ENCODE data around the gene ARPC5.

Gene ARPC5

DNA sequence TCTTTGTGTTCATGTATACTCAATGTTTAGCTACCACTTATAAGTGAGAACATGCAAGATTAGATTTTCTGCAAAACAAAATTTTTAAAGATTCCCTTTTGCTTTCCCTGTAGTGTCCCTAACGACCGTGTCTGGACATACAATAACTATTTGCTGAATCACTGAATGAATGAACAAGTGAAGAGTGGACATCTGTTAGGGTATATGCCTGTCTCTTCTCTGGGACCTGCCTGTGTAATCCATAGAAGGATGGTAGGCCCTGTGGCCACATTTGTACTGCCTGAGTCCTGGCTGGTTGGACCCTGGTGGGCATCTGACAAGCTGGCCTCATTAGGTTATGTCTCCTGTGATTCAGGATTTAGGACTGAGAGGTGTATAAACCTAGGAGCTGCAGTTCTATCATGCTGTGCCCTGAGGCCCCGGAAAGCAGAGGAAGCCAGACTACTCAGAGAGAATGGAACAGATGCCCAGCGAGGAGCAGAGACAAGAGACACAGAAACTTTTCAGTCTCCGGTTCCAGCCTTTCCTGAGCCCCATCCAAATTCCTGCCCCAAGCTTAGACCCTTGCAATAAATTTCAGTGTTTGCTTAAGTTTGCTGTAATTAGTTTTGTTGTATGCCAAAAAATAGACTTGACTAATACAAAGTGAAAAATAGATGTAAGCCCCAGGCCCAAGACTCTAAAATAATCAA lies 37.8 kb downstream of the ARPC5 start:
- no peak for DNase-seq (ENCODE audit: low read depth)
- TF ChIP-seq, protein P1, sequence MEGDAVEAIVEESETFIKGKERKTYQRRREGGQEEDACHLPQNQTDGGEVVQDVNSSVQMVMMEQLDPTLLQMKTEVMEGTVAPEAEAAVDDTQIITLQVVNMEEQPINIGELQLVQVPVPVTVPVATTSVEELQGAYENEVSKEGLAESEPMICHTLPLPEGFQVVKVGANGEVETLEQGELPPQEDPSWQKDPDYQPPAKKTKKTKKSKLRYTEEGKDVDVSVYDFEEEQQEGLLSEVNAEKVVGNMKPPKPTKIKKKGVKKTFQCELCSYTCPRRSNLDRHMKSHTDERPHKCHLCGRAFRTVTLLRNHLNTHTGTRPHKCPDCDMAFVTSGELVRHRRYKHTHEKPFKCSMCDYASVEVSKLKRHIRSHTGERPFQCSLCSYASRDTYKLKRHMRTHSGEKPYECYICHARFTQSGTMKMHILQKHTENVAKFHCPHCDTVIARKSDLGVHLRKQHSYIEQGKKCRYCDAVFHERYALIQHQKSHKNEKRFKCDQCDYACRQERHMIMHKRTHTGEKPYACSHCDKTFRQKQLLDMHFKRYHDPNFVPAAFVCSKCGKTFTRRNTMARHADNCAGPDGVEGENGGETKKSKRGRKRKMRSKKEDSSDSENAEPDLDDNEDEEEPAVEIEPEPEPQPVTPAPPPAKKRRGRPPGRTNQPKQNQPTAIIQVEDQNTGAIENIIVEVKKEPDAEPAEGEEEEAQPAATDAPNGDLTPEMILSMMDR (IDR thresholded peaks at IDR 0.05; ENCODE audit: low read depth, low read length, missing control alignments) = no peak
- H3K4me3 ChIP-seq (ENCODE audit: low read depth, low read length) = no peak overlapping the region

DNA sequence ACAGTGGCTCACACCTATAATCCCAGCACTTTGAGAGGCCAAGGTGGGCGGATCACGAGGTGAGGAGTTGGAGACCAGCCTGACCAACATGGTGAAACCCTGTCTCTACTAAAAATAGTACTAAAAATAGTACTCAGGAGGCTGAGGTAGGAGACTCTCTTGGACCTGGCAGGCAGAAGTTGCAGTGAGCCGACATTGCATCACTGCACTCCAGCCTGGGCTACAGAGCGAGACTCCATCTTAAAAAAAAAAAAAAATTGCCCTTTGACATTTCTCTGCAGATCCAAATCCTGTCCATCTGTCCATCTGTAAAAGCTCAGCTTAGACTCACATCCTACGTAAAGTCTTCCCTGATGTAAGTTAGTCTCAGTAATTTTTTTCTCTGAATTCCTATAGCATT lies 39.1 kb downstream of the ARPC5 start:
- no peak overlapping the region for H3K4me3 ChIP-seq (ENCODE audit: low read depth, low read length)
- no peak for DNase-seq (ENCODE audit: low read depth)
- TF ChIP-seq, protein P1 (IDR thresholded peaks at IDR 0.05; ENCODE audit: low read depth, low read length, missing control alignments) = no peak

DNA sequence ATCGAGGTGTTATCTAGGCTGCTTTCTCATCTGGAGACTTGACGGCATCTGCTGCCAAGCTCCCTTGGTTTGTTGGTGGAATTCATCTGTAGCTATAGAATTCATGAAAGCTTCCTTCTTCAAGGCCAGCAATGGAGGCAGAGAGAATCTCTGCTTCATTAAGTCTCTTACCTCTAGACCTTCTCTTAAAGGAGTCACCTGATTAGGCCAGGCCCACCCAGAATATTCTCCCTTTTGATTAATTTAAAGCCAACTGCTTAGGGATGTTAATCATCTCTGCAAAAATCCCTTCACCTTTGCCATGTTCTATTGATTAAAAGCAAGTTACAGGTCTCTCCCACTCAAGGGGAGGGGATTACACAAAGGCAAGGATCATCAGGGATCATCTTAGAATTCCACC lies 40.0 kb downstream of the ARPC5 start:
- TF ChIP-seq, protein P1 (IDR thresholded peaks at IDR 0.05; ENCODE audit: low read depth, low read length, missing control alignments) = no peak
- DNase-seq (ENCODE audit: low read depth) = no peak
- no peak overlapping the region for H3K4me3 ChIP-seq (ENCODE audit: low read depth, low read length)

DNA sequence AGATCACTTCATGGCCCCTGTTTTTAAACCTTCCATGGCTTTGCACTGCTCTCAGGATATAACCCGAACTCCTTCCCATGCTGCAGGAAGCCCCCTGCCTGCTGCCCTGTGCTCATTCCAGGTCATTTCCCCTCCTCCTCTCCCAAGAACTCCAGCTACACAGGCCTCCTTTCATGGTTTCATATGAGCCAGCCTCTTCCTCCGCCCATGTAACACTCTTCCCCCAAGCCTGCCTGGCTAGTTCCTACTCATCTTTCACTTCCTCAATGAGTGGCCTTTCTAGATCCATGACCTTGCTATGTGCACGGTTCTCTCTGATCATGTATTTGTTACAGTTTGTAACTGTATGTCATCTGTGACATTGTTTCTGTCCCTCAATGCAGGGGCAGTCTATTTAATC lies 42.2 kb downstream of the ARPC5 start:
- TF ChIP-seq, protein P1 (IDR thresholded peaks at IDR 0.05; ENCODE audit: low read depth, low read length, missing control alignments) = no peak
- H3K4me3 ChIP-seq (ENCODE audit: low read depth, low read length) = no peak overlapping the region
- peak; percentile 68 for DNase-seq (ENCODE audit: low read depth)

DNA sequence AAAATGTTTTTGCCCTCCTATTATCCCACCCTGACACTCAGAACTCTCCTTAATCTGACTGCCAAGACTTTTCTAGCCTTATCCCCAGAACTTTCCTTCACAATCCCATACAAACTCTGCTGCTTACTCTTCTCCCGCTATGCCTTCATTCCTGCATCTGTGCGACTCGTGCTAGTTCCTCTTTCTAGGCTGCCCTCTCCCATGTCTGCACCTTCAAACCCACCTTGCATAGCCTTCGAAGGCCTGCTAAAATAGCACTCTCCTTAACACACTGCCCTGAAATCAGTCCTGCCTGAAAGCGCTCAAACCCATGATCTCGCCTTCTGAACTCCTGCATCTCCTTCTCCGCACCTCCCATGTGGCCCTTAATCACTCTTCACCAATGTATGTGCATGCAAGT lies 42.9 kb downstream of the ARPC5 start:
- DNase-seq (ENCODE audit: low read depth) = no peak
- TF ChIP-seq, protein P1 (IDR thresholded peaks at IDR 0.05; ENCODE audit: low read depth, low read length, missing control alignments) = no peak
- no peak overlapping the region for H3K4me3 ChIP-seq (ENCODE audit: low read depth, low read length)

DNA sequence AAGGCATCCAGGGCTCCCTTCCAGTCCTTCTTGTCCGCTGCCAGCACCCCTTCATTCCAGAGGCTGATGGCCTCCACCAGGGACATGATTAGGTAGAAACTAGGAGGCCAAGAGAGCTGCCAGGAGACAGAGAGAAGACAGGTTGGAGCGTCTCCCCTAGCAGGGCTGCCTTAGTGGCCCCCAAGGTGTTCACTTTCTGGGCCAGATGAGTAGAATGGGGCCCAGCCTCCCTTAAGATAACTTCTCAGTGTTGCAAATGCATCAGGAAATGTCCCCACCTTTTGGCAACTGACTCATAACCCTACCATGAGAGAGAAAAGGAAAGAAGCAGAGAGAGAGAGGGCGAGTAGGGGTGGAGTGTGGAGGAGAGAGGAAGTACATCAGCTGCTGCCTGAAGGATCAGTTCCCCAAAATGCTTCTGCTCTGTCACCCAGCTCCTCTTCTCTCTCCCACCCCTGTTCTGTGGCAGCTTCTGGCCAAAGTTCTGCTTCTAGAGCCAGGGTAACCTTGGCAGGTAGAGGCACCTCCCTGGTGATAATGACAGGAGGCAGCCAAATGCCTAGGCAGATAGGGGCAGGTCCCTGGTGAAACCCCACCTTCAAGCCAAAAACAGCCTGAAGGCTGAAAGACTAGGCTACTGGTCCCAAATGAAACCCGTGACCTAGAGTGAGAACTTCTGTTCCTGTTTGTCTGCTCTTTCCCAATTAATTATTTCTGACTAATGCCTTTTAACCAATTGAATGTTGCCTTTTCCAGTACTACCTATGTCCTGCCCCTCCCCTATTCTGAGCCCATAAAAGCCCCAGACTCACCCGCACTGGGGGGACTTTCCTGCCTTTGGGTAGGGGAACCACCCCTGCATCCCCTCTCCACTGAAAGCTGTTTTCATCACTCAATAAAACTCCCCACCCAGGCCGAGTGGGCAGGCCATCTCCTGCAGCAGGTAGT lies 45.1 kb downstream of the ARPC5 start, which contains the start of gene NCF2:
TSS of gene NCF2 (minus strand) at position 216 of the 948 bp plus-strand sequence. CDS start at position 86, 130 bp downstream.
- peak within 1 kb of the TSS; percentile 68 for H3K4me3 ChIP-seq (ENCODE audit: low read depth, low read length)
- DNase-seq (ENCODE audit: low read depth) = peak; percentile 98

More for the DNA sequence above, 45.1 kb downstream of the ARPC5 start, which contains the start of gene NCF2:
- TF ChIP-seq, protein P1 (IDR thresholded peaks at IDR 0.05; ENCODE audit: low read depth, low read length, missing control alignments) = no peak

Data from GM12864 (cell line).